GM19240 (cell line): ENCODE data around the gene BOLL.
"Not testable (repeated sequence)": the region's sequence is repeated elsewhere in the genome, so short reads cannot be mapped to it uniquely, and the experiment has no call there.

ENCODE experiments used
- DNase-seq: peaks from one replicate; pipeline ENCODE4 v3.0.0; 2011; ENCODE audit warnings: low spot score; ENCODE audit not compliant: insufficient read length

Gene BOLL, protein sequence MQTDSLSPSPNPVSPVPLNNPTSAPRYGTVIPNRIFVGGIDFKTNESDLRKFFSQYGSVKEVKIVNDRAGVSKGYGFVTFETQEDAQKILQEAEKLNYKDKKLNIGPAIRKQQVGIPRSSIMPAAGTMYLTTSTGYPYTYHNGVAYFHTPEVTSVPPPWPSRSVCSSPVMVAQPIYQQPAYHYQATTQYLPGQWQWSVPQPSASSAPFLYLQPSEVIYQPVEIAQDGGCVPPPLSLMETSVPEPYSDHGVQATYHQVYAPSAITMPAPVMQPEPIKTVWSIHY

DNA sequence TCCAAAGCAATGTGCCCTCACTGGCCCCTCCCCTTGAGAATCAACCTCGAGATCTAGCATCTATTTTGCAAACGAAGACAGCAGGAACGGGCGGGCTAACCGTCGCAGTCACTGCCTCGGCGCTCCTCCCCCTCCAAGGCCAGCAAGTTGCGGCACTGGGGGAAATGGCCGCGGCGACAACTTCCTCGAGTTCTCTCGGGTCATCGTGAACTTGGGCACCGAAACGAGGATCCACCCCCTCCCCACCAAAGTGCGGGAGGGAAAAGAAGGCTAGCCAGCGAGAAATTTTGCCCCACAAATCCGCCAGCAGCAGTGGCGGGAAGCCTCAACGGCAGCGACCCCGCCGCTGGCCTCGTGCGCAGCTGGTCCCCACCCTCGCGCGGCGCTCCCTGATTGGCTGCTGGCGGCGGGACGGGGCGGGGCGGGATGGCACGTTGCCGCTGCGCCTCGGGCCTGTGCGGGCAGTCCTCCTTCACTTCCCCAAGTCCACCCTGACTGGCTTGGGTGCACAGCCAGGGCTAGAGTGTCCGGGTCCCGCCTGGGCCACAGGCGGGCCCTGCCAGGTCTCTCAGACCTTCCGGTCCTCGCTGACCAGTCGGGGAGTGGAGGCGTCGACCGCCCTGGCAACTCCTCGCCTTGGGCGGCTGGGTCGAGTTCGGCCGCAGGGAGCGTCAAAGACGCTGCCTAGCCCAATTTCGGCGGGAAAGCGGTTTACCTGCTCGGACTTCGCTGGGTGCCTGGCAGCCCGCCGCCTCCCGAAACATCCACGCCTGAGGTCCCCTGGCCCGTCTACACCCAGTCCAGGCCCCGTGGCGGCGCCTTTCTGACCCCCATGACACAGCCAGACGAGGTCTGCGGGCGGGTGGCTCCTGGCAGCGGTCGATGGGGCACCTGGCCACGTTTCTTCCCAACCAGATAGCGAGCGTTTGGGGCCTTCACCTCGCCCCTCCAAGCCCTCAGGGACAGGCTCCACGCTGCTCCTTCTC is at the start of gene BOLL:
Gene BOLL (minus strand): TSS at position 364 of the 986 bp plus-strand sequence. CDS start 3,469 bp downstream, outside the sequence.
- DNase-seq = no peak

DNA sequence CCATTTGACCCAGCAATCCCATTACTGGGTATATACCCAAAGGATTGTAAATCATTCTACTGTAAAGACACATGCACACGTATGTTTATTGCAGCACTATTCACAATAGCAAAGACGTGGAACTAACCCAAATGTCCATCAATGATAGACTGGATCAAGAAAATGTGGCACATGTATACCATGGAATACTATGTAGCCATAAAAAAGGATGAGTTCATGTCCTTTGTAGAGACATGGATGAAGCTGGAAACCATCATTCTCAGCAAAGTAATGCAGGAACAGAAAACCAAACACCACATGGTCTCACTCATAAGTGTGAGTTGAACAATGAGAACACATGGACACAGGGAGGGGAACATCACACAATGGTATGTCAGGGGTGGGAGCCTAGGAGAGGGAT is 49.7 kb upstream of the BOLL start:
- DNase-seq = not testable (repeated sequence)

DNA sequence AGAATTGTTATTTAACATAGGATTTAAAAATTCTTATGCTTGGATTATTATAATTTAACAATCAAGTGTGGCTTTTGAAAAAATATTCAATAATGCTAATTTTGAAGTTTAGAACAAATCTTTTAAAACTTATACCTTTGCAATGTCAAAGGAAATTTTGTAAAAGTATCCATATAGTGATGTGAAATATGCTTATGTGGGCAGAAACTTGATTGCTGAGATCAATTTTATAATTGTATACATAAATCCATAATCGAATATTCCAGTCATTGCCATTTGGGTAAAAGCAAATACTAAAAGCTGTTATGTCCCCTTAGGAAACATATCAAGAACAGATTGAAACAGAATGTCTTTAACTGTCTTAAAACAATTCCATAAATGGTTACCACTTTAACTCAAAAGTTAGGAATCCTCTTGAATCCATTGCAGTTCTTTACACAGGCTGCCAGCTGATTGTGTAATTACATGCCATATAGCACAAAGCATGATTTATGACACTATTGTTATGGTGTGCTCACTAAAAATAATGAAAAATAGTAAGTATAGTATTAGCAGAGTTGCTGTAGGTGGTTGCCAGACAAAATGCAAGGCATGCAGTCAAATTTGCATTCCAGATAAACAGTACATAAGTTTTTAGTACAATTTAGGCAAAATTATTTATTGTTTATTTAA is 43.5 kb upstream of the BOLL start:
- DNase-seq = no peak

DNA sequence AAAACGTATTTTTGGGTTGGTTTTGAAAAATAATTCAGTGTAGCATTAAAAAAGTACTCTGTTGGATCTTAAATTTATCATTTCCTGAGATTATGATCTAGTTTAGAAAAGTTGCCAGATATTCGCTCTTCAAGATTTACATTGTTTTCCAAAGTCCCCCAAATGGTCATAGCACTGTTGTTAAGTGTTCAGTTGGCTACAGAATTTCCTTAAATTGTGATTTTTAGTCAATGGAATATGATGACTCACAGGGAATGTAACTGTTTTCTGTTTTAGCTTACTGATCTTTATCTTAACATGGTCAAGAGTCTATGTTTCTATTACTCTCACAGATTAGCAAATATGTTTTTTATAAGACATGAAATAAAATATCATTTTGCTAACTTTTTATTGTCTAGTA is 42.5 kb upstream of the BOLL start:
- no peak for DNase-seq

DNA sequence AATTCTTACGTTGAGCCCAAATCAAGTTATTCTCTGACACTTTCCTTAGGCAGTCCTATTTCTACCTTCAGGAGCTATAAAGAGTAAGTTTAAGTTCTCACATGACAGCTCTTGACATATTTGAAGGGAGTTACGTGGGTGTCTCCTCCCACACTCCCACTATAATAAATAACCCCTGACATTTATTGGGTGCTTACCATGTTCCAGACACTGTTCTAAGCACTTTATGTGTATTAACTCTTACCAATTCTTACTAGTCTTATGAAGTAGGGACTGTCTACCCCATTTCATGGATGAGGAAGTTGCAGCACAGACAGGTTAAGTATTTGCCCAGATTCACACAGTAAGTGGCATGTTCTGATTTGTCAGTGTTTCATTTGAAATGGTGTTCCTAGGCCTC is 37.2 kb upstream of the BOLL start:
- DNase-seq = no peak

DNA sequence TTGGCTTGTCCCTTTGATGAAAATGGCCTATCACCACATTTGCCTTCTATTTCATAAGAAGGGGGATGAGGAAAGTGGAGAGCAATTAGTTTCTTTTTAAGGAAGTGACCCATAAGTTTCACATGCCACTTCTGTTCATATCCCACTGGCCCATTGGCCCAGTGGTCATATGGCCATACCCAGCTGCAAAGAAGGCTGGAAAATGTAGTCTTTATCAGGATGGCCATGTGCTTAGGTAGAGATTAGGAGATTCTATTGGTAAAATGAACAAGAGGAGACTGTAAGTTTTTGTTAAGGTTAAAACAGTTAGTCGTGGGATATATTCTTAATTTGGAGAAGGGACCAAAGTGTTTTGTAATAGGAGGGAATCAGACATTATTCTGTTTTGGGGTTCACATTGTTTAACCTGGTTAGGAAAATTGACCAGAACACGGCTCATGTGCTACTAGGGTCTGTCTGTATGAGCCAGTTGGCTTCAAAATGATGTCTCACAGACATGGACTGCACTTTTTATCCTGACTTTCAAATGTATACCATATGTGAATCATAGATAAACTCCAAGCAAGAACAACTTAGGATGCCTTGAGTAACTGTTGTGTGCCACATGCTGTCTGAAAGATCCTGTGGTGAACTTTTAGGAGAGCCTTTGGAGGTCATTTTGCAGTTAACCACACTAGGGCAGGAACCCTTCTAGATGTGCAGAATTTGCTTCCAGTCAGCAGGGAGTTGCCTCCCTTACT is 36.6 kb upstream of the BOLL start:
- DNase-seq = no peak

DNA sequence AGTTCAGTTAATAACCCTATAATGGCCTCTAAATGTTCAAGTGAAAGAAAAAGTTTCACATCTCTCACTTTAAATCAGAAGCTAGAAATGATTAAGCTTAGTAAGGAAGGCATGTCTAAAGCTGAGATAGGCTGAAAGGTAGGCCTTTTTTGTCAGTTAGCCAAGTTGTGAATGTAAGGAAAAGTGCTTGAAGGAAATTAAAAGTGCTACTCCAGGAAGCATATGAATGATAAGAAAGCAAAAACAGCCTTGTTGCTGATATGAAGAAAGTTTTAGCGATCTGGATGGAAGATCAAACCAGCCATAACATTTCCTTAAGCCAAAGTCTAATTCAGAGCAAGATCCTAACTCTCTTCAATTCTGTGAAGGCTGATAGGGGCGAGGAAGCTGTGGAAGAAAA is 29.4 kb upstream of the BOLL start:
- no peak for DNase-seq

DNA sequence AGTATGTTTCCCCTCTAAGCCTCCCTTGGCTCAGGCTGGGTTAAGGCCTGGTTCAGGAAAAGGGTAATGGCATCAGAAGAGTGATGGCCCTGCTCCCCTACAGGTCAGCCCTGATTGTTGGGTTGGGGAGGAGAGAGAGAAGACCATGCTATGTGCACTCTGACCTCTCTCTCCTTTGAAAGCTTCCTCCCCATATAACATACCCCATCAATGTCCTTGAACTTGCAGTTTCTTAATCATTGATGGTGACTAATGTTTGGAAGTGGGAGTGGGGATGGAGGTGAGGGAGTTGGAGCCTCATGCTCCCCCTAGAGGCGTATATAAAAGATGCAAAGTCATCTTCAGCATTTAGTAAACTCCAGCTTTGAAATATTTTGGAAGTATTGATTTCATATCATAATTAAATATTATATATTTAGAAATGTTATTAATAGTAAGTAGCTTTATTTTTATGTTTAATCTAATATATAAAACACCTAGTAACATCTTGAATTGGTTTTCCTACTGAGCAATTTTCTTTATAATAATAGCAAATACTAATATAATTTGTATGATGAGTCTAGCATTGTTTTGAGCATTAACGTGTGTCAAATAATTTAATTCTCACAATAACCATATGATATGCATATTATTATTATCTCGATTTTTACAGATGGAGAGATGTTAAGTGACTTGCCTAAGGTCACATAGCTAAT is 28.1 kb upstream of the BOLL start:
- DNase-seq = no peak

DNA sequence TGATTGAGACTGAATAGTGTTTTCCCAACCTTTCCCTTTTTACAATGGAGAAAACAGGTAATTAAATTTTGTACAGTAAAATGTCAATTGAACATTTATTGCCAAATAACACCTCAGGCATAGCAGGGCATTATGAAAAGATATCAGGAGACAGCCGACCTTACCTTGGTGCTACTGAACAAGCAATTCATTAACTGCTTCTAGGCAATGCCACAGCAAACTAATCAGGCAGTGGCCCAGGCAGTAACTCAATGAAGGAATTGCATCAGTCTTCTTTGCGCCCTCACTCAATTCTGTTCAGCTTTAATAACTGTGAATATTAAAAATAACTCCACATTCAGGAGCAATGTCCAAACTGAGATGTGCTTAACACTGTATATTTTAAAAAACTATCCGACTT is 25.4 kb upstream of the BOLL start:
- DNase-seq = no peak

DNA sequence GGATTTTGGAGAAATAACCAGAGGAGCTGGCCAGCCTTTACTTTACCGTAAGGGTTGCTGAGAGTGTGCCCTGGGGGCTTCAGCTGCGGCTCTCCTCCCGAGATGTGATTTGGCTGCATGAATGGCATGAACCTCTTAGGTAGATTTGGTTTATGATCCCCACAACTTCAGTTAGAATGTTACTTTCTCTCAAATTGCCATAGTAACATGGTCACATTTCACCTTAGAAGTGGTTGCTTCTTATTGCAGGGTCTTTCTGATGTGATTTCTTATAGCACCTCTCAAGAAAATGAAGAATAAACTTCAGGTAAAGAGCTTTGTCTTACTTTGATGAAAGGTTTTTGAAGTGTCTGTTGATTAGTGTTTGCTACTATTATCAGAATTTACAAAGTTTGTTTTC is 24.9 kb upstream of the BOLL start:
- DNase-seq = no peak

DNA sequence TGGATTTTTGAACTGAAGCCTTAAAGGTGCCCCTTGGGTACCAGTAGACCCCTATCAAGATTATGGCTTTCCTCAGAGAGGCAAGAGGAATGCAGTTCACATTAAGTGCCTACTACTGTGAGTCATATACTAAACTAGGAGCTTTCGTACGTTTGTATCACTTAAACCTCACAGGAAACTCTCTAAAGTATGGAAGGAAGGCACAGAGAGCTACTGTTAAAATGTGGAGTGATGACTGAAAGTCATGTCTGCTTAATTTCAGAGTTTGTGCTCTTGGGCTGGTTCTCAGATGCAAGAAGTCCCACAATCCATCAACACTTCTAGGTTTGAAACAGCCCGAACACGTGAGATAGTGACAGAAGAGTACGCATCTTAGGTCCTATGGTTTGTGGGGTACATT is 23.9 kb upstream of the BOLL start:
- no peak for DNase-seq

DNA sequence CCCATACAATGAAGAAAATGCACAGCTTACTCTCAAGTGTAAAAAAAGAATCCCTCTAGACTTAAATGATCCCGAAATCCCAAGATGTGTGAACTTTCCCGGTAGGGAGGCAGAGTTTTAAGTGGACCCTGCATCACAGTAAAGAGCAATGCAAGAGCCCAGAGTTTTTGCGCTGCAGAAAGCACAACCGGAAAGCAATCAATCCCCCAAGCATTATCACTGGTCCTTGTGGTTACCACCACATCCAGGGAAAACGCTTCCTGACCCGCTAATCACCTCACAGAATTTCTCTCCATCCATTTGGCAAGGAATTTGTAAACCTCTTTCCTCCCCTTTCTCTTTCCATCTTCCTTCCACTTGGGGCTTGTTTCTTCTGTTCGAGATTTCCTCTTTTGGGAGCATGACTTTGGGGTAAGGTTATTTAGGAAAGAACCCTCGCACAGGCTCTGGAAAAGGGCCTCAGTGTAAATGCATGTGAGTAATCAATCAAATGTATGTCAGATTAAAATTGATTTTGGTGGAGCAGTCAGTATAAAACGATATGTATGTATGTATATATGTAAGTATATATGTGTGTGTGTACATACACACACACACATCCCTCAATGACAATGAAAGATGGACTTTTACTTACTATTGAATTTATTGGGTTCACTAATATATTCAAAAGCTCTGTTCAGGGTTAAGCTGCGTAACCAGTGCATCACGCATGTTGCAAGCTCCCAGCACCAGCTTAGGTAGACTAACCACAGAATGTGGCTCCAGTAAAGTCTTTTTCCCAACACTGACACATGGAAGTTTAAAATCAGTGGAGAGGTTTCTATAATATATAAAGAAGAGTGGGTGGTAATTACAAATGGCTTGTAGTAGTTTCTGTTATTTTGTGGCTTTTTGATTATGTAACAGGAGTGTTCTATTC is 20.9 kb upstream of the BOLL start:
- no peak for DNase-seq

DNA sequence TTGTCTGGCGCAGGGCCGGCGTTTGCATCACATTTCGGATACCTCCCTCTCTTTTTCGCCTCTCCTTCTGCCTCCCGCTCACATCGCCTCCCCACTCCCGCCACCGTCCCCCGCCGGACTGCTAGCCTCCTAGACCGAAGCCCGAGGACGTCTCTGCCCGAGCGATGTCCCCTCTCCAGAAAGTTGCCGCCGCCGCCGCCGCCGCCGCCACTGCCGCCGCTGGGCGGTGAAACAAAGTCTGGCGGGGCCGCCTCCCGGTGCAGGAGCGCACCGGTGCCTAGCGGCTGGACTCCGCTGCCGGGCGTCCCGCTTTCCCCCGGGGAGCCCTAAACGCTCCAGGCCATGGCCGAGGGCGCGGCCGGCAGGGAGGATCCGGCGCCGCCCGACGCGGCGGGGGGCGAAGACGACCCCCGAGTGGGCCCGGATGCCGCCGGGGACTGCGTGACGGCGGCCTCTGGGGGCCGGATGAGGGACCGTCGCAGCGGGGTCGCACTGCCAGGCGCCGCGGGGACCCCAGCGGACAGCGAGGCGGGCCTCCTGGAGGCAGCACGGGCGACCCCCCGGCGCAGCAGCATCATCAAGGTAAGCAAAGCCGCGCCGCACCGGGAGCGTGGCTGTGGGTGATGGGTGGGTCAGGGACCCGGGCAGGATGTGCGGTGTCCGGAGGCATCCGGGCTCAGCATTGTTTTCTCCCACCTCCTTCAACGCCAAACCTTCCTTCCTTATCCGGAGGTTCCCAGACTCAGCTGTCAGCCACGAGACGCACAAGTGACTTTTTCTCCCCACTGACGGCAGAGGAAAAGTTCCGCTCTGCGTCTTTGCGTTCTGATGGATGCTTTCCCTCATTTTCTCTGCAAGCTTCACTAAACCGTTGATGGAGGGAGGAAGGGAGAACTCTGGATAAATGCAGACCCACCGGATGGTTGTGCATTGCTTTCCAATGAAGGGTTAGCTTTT is 19.9 kb upstream of the BOLL start:
- no peak for DNase-seq

DNA sequence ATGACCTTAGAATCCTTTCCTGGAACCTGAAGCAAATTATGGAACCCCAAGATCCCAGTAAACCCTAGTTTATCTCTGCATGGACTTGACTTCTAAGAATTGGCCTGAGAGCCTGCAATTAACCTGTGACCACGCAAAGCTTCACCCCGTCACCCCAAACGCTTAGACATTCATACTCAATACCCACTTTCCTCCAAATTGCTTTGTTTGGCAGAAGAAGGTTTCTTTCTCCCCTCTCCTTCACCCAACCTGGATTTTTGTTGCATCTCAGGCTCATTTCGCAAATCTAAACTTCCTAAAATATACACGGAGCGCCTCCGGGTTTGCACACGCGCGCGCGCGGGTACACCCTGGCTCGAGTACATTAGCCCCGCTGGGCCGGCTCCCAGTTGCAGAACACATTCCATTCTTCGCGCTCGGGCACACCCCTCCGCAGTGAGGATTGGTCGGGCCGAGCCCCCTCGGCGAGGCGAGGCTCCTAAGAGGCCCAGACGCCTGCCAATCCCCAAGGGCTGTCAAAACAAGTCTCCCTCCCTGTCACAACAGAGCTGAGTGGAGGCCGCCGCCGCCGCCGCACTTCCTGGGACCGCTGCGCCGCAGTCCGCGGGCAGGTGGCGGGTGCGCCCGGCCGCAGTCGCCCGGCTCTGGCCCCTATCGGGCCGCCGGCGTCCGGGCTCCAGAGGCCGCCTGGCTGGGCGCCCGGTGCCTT is 19.1 kb upstream of the BOLL start, which contains the start of gene PLCL1:
Gene PLCL1 (plus strand): TSS at position 545 of the 709 bp plus-strand sequence.
- DNase-seq = peak; percentile 70

DNA sequence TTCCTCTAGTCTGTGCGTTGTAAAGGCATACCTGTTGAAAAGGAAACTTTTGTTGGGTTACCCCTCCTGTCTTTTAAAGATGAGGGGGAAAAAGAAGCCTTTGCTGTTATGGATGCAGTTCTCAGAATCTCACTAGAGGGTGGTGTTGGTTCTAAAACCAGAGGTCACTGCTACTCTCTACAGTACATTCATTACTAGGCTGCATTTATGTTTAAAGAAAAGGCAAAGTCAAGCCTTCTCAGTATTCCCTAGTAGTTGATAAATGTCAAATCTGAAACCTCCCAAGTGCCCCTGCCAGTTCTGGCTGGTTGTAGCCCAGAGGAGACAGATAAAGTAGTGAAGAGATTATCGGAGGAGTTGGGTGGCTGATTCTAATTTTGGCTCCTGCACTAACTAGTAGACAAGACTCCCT is 17.9 kb upstream of the BOLL start:
- no peak for DNase-seq

DNA sequence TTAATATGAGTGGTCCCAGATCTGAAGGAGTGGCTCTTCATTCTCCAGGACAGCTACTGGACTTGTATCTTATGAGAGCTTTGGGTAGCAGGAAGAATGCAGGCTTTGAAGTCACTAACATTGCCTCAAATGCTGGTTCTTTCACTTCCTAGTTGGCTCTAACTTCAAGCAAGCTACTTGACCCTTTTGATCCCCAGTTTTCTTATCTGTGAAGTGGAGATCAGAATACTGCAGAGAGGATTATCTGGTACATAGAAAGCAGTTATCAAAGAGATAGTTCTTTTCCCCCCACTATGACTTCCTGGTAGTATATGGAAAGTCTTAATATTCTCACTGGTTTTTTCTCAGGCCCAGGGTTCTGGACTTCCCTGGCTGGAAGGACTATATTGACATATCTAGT is 15.9 kb upstream of the BOLL start:
- DNase-seq = no peak

DNA sequence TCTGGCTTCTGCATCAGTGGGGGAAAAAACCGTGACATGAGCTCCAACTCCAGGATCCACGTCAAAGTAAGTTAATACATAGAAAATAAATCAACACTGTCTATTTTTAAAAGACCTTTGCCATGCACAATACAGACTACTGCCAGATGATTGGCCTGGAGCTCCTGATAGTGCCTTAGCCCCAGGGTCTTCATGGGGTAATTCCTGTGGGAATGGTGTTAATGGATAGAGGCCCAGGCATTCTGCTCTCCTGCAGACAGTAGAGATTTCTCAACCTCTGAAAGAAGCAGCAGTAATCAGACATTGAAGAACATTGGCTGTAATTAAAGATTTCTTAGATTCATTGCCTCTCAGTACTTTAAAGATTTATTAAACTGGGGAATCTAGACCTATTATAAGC is 15.0 kb upstream of the BOLL start:
- DNase-seq = no peak

DNA sequence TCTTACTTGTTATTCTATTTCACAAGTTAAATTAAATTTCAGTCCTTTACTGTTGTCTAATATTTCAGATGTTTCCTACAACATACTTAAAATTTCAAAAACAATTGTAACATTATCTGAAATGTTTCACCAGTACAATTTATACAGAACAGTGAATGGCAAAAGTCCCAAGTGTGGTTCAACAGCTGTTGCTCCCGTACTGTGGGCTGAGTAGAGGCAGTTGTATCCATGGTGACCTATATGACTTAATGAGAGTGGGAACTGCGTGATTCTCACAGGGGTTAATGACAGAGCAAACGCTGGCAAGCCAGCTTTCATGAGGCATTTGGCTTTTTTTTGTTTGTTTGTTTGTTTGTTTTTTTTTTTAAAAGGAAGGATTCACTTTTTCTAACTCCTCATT is 13.9 kb upstream of the BOLL start:
- no peak for DNase-seq
